Osteoblast (primary cell): ENCODE data around the gene C22orf31. TPM values are rescaled to one million over a fixed set of nuclear protein-coding genes. Genes with fewer than 3 reads are reported as not detected.
"Not testable (repeated sequence)": the region's sequence is repeated elsewhere in the genome, so short reads cannot be mapped to it uniquely, and the experiment has no call there.

Source experiments
- DNase-seq: peaks from one replicate; pipeline ENCODE4 v3.0.0; 2011; ENCODE audit warnings: low spot score, mixed read lengths; ENCODE audit not compliant: insufficient read length; ENCODE audit errors: missing footprints
- H2AFZ ChIP-seq: 2 replicates; pipeline ENCODE4 v1.6.0; 2011; ENCODE audit warnings: mild to moderate bottlenecking, low read length
- H3K27ac ChIP-seq: 2 replicates; pipeline ENCODE4 v1.5.1; 2011; ENCODE audit warnings: mild to moderate bottlenecking, low read depth, low read length, moderate library complexity
- H3K27me3 ChIP-seq: 2 replicates; pipeline ENCODE4 v1.6.0; 2012; ENCODE audit warnings: mild to moderate bottlenecking, control low read depth, inconsistent platforms, low read length, moderate library complexity; ENCODE audit not compliant: insufficient read depth
- H3K36me3 ChIP-seq: 2 replicates; pipeline ENCODE4 v1.5.1; 2011; ENCODE audit warnings: mild to moderate bottlenecking, low read length, control low read depth, moderate library complexity; ENCODE audit not compliant: insufficient read depth
- H3K4me1 ChIP-seq: 2 replicates; pipeline ENCODE4 v1.5.1; 2011; ENCODE audit warnings: mild to moderate bottlenecking, low read length, control low read depth, moderate library complexity; ENCODE audit not compliant: insufficient read depth
- H3K4me2 ChIP-seq: 2 replicates; pipeline ENCODE4 v1.6.0; 2011; ENCODE audit warnings: mild to moderate bottlenecking, low read length; ENCODE audit not compliant: insufficient read depth
- H3K4me3 ChIP-seq: fragments of 200-600 bp; sonication (generic); 3 replicates; pipeline ENCODE4 v1.5.1; 2012; ENCODE audit warnings: mild to moderate bottlenecking, low read length, inconsistent platforms; ENCODE audit not compliant: insufficient read depth
- H3K79me2 ChIP-seq: 2 replicates; pipeline ENCODE4 v1.6.0; 2012; ENCODE audit warnings: mild to moderate bottlenecking, low read length, control low read depth, inconsistent platforms; ENCODE audit not compliant: insufficient read depth
- H3K9me3 ChIP-seq: 2 replicates; pipeline ENCODE4 v1.5.1; 2011; ENCODE audit warnings: low read depth, low read length, control low read depth
- H4K20me1 ChIP-seq: 2 replicates; pipeline ENCODE4 v1.6.0; 2012; ENCODE audit warnings: mild to moderate bottlenecking, low read length, control low read depth; ENCODE audit not compliant: insufficient read depth
- total RNA-seq: library from RNA; depleted of rRNA; stranded (reverse); fragments of >200 nt; gene quantifications from 2 replicates; pipeline ENCODE4 v1.2.3, GENCODE V29; 2012
- TF ChIP-seq, protein P1 (sequence below): IDR thresholded peaks from 2 replicates; pipeline ENCODE4 v1.5.1; 2011; ENCODE audit warnings: mild to moderate bottlenecking, low read depth, low read length, moderate library complexity; ENCODE audit errors: extremely low read depth

The C22orf31 gene
- total RNA-seq, 1 donor = not detected

DNA sequence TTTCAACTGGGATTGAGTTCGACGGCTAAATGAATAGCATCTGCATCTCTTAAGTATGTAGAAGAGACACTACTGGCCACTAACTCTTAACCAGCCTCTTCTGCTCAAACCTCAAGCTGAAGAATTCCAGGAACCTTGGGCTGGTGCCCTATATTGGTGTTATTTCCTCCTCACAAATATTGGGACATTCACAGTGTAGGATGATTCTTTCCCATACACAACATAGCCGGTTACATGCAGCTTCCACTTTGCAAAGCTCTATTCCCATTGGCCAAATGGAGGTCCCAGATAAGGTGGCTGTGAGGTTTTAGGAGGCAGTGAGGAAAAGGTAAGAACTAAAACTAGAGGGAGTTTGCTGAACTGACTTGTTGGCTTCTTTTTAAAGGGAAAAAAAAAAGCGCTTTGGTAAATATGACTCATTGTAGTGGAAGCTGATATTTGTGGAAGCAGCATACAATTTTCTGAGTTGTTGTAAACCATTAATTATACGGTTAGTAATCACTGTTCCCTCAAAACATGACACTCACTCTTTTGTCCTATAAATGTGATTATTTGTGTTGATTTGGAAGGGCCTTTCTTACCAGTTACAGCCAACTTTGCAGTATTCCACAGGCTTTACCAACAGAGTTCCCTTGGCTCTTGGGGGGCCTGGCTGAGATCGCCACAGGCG, 17.6 kb downstream of the C22orf31 start:
- H3K4me3 ChIP-seq = peak overlapping the region; percentile 31
- no peaks in the 10 kb centered on the region for H3K36me3 ChIP-seq
- TF ChIP-seq, protein P1, sequence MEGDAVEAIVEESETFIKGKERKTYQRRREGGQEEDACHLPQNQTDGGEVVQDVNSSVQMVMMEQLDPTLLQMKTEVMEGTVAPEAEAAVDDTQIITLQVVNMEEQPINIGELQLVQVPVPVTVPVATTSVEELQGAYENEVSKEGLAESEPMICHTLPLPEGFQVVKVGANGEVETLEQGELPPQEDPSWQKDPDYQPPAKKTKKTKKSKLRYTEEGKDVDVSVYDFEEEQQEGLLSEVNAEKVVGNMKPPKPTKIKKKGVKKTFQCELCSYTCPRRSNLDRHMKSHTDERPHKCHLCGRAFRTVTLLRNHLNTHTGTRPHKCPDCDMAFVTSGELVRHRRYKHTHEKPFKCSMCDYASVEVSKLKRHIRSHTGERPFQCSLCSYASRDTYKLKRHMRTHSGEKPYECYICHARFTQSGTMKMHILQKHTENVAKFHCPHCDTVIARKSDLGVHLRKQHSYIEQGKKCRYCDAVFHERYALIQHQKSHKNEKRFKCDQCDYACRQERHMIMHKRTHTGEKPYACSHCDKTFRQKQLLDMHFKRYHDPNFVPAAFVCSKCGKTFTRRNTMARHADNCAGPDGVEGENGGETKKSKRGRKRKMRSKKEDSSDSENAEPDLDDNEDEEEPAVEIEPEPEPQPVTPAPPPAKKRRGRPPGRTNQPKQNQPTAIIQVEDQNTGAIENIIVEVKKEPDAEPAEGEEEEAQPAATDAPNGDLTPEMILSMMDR = no peak
- H3K4me1 ChIP-seq = peaks cover 38% of the 10 kb centered on the region
- no peaks in the 10 kb centered on the region for H3K9me3 ChIP-seq
- peak overlapping the region; percentile 94 for H3K27ac ChIP-seq
- peak overlapping the region; percentile 84 for H2AFZ ChIP-seq
- peak; percentile 80 for DNase-seq
- H3K4me2 ChIP-seq = peak overlapping the region; percentile 76
- no peaks in the 10 kb centered on the region for H3K27me3 ChIP-seq
- no peaks in the 10 kb centered on the region for H3K79me2 ChIP-seq
- peaks cover 8% of the 10 kb centered on the region for H4K20me1 ChIP-seq

DNA sequence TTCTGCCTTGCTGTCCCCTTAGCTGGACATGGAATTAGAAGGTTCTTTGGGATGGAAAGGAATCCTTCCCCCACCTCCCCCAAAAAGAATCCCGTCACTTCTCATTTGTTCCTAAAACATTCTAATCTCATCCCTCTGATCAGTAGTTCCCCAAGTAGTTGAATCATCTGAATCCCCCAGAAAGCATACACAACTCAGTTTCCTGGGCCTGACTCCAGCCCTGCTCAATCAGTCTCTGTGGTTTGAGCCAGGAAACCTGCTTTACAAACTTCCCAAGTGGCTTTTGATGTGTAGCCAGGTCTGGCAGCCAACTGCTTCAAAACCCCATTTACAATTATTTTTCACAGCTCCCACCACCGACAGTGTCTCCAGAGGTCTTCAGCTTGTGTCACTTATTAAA, 20.2 kb downstream of the C22orf31 start:
- TF ChIP-seq, protein P1 = no peak
- no peaks in the 10 kb centered on the region for H3K27me3 ChIP-seq
- H3K4me2 ChIP-seq = peak overlapping the region; percentile 31
- H3K9me3 ChIP-seq = no peaks in the 10 kb centered on the region
- H3K4me1 ChIP-seq = peaks cover 38% of the 10 kb centered on the region
- peak; percentile 49 for DNase-seq
- peak overlapping the region; percentile 83 for H3K27ac ChIP-seq
- H4K20me1 ChIP-seq = peaks cover 8% of the 10 kb centered on the region
- H2AFZ ChIP-seq = no peak overlapping the region
- H3K36me3 ChIP-seq = no peaks in the 10 kb centered on the region
- H3K4me3 ChIP-seq = no peak overlapping the region
- no peaks in the 10 kb centered on the region for H3K79me2 ChIP-seq

DNA sequence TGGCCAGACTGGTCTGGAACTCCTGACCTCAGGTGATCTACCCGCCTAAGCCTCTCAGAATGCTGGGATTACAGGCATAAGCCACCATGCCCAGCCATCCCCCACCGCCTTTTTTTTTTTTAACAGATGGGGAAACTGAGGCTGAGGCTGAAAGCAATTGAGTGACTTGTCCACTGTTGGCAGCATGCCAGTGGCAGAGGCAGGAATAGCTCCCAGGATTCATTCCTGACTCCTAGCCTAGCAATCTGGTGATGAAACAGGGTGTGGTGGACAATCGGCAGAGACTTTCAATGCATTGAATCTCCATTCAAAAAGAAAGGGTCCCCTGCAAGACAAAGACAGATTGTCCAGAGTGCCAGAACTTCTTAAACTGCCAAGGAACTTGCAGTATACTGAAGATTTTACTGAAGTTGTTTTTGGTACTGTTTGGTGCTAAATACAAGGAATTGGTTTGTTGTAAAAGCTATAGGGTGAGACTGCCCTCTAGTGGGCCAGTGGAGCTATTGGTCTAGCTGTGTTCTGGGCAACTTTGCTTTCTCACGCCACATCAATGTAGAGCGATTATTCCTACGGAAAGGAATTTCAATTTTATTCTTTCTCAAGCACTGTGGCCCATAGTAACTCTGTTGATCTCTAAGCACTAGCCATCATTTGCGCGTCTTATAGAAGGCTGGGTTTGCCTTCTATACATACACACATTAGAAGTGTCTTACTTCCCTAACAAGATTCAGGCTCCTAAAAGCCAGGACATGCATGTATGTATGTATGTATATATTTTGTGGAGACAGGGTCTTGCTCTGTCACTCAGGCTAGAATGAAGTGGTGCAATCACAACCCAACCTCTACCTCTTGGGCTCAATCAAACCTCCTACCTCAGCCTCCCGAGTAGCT, 21.0 kb downstream of the C22orf31 start:
- TF ChIP-seq, protein P1 = peak; percentile 99
- Histone ChIP-seq H2AFZ (no peak overlapping the region), H3K4me3 (no peak overlapping the region), H3K4me1 (peaks cover 38% of the 10 kb centered on the region), H4K20me1 (peaks cover 8% of the 10 kb centered on the region), H3K36me3 (no peaks in the 10 kb centered on the region), H3K27me3 (no peaks in the 10 kb centered on the region), H3K27ac (peak overlapping the region; percentile 83), H3K79me2 (no peaks in the 10 kb centered on the region), H3K4me2 (peak overlapping the region; percentile 31), H3K9me3 (no peaks in the 10 kb centered on the region)
- DNase-seq = peak; percentile 86

DNA sequence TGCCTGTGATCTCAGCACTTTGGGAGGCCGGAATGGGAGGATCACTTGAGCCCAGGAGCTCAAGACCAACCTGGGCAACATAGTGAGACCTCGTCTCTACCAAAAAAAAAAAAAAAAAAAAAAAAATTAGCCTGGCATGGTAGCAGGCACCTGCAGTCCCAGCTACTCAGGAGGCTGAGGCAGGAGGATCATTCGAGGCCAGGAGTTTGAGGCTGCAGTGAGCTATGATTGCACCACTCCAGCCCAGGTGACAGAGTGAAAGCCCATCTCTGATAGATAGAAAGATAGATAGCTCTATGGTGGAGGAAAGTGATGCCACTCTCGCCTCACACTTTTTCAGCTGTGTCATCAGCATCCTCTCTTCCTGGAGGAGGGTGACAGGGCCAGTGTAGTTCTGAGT, 21.9 kb downstream of the C22orf31 start:
- not testable (repeated sequence) for H3K4me3 ChIP-seq, H3K36me3 ChIP-seq, H3K27me3 ChIP-seq, DNase-seq, H3K9me3 ChIP-seq, H4K20me1 ChIP-seq, H2AFZ ChIP-seq, H3K79me2 ChIP-seq, H3K4me2 ChIP-seq, H3K27ac ChIP-seq
- peaks cover 32% of the 10 kb centered on the region for H3K4me1 ChIP-seq
